GM21717 (cell line): Measurements from ENCODE around the gene OBSCN.

Source experiments
- ATAC-seq: cut with Tn5 transposase; IDR thresholded peaks from one replicate; pipeline ENCODE4 v1.9.1; 2021; ENCODE audit warnings: mild to moderate bottlenecking, moderate library complexity; ENCODE audit not compliant: unreplicated experiment

OBSCN gene

DNA sequence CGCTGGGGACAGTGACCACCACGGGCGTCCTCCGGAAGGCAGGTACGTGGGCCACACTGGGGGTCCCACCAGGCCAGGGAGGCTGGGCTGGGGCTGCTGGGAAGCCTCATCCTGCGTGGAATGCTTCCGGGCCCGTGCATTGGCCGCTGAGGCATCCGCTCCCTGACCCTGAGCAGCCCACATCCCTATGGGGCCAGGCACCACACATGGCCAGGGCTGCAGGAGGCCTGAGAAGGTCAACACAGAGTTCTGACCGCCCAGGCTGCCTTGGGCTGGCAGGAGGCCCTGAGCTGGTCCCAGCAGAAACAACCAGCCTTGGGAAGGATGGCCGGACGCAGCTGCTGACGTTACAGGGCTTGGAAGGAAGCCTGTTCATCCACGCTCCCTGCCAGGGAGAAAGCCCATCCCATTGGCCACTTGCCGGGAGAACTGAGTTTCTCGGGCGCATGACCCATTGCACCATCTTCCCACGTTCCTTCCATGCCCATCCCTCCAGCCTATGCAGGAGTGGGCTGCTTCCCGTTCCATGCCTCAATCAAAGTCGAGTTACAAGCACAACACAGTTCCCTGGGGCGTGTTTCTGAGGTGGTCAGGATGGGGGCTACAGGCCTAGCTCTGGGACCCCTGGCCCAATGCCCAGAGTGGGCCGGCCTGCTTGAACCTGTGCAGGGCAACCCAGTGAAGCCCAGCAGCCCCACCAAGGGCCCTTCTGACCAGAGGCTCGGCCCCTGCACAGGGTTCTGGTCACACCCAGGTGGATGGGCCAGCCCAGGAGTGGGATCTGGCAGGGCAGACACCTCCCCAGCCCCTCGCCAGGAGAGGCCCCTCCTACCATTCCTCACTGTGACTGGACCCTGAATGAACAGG lies 167.1 kb downstream of the OBSCN start:
- ATAC-seq = no peak

DNA sequence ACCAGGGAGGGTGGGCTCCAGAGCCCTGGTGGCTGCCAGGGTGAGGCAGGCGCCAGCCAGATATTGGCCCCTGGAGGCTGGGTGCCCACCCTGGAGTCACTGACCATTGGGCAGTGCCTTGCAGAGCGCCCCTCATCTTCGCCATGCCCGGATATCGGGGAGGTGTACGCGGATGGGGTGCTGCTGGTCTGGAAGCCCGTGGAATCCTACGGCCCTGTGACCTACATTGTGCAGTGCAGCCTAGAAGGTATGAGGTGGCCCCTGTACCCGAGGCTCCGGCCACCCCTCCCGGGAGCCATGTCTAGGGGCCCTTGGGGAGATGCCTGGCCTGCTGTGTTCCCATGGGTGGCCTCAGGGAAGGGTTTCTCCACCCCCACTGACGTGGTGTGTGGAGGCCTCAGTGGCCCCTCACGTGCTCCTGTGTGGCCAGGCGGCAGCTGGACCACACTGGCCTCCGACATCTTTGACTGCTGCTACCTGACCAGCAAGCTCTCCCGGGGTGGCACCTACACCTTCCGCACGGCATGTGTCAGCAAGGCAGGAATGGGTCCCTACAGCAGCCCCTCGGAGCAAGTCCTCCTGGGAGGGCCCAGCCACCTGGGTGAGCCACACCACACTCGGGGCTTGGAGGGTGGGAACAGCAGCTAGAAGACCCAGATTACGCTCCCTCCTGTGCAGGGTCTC lies 167.9 kb downstream of the OBSCN start:
- ATAC-seq = no peak

DNA sequence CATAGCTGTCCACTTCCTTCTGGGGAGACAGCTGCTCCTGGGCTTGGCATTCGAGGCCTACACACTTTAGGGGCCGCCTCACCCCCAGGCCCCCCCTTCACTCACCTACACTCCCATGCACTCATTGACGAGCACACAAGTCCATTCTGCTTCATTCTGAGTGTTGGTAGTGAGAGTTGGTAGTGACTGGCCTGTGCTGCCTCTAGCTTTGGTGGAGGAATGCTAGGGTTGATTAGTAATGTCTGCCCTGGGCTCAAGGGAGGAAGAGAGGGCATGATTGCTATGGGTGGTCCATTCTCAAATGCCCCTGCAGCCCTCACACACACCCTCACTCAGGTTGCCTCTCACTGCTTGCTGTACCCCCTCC lies 168.4 kb downstream of the OBSCN start:
- no peak for ATAC-seq

DNA sequence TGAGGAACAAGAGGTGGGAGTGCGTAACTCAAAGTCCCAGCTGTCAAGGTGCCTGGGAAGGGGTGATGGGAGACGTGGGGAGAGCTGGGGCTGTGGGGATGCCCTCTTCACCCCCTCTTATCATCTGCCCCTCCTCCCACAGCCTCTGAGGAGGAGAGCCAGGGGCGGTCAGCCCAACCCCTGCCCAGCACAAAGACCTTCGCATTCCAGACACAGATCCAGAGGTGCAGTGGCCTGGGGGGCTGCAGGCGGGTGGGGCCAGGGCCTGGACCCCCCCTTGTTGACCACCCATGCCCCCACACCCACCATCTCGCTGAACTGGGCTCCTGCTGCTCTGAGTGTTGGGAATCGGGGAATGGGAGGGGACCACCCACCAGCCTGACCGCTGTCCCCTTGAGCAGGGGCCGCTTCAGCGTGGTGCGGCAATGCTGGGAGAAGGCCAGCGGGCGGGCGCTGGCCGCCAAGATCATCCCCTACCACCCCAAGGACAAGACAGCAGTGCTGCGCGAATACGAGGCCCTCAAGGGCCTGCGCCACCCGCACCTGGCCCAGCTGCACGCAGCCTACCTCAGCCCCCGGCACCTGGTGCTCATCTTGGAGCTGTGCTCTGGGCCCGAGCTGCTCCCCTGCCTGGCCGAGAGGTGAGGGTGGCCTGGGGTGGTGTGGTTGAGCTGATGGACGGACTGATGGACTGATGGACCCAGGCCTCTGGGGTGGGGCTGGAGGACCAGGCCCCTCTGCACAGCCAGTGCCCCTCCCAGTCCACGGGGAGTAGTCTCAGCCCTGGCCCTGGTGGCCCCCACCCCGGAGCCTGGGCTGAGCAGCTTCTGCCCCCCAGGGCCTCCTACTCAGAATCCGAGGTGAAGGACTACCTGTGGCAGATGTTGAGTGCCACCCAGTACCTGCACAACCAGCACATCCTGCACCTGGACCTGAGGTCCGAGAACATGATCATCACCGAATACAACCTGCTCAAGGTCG lies 169.1 kb downstream of the OBSCN start:
- ATAC-seq = no peak

DNA sequence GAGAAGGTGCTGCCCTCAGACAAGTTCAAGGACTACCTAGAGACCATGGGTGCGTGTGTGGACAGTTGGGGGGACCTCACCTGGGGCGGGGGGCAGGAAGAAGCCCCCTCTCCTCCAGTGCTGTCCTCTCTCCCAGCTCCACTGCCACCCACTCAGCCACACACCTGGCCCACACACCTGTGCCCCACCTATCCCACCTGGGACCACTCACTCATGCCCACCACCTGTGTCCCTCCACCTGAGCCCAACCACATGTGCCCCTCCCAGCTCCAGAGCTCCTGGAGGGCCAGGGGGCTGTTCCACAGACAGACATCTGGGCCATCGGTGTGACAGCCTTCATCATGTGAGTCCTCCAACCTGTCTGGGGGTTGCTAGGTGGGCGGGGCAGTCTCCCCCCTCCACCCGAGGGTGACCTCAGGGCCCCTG lies 169.8 kb downstream of the OBSCN start:
- ATAC-seq = no peak

DNA sequence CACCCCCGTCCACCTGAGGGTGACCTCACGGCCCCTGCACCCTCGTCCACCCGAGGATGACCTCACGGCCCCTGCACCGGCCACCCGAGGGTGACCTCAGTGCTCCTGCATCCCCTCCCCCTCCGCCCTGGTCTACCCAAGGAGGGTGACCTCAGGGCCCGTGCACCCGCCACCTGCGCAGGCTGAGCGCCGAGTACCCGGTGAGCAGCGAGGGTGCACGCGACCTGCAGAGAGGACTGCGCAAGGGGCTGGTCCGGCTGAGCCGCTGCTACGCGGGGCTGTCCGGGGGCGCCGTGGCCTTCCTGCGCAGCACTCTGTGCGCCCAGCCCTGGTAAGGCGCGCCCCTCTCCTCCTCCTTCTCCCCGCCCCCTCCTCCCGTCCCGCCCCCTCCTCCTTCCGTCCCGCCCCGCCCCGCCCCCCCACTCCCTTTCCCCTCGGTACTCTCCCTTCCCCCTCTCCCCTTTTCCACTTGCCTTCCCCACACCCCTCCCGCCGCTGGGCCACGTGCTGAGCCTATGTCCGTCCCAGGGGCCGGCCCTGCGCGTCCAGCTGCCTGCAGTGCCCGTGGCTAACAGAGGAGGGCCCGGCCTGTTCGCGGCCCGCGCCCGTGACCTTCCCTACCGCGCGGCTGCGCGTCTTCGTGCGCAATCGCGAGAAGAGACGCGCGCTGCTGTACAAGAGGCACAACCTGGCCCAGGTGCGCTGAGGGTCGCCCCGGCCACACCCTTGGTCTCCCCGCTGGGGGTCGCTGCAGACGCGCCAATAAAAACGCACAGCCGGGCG lies 170.4 kb downstream of the OBSCN start:
- no peak for ATAC-seq

DNA sequence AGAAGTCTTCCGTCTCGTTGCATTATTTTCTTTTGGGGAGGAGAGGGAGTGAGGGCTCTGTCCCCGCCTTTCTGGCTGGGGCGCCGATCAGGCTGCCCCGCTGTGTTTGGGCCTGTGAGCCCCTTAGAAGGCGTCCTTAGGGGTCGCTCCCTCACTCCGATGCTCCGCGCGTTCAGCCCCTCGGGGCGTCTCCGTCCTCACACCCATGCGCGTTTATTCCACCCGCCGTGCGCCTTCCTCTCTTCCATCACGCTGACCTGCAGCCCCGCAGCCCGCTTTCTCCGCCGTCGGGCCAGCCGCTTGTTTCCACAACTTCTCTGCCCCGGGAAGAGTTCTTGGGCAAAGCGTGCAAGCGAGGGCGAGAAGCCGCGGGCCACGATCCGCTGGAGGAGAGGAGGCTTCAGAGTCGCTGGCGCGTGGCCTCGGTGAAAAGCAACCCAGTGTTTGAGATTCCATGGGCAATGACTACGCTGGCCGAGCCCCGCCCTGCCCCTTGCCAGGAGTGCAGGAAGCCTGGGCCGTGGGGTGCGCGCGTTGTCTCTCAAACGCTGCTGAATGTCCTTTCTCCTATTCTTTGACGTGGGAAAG lies 171.1 kb downstream of the OBSCN start:
- ATAC-seq = no peak

DNA sequence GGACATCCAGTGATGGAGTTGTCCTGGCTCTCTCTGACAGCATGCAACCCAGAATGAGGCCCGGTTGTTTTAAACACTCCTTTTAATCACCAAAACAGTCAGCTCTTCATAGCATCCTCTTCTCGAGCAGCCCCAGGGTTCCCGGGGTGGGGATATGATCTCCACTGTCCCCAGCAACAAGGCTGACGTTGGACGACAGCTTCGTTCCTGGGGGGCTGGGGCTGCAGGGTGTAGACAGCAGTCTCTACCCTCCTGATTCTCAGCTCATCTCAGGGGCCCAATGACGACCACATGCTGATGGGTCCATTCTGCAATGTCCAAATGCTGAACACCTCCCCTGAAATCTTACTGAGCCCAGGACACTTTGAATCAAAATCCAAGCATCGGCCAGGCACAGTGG lies 171.8 kb downstream of the OBSCN start:
- ATAC-seq = no peak

DNA sequence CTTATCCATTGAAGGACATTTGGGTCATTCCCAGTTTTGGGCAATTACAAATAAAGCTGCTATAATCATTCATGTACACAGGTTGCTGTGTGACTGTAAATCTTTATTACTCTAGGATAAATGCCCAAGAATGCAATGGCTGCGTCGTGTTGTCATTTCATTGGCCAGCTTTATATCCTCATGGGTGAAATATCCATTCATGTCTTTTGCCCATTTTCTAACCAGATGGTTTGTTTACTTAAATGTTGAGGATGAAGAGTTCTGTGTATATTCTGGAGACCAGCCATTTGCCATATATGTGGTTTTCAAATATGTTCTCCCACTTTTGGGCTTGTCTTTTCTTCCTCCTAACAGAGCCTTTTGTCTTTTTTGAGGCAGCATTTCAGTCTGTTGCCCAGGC lies 173.5 kb downstream of the OBSCN start:
- ATAC-seq = no peak

DNA sequence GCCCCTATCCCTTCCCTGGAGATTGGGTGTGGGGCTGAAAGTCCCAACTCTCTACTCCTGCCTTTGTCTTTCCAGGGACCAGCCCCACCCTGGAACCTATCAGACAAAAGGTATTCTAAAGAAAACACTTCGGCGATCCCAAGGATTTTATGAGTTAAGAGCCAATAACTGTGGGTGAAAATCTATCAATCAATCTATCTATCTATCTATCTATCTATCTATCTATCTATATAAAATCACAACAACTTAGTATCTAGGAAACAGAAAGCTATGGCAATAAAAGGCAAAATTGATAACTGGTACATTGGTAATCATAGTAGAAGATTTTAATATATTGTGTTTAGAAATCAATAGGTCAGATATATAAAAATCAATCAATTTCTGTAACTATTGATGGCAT lies 175.9 kb downstream of the OBSCN start:
- ATAC-seq = no peak

DNA sequence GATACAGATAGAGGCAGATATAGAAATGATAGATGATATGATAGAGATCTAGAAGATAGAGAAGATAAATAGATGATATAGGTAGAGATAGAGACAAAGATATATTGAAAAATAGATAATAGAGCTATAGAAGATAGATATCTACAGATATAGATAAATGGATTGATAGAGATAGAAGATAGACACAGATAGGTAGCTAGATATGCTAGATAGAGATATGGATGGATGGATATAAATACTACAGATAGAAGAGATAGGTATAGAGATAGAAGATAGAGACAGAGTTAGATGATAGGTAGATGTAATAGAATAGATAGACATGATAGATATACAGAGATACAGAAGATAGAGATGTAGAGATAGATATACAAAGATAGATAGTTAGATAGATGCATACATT lies 177.4 kb downstream of the OBSCN start:
- no peak for ATAC-seq

DNA sequence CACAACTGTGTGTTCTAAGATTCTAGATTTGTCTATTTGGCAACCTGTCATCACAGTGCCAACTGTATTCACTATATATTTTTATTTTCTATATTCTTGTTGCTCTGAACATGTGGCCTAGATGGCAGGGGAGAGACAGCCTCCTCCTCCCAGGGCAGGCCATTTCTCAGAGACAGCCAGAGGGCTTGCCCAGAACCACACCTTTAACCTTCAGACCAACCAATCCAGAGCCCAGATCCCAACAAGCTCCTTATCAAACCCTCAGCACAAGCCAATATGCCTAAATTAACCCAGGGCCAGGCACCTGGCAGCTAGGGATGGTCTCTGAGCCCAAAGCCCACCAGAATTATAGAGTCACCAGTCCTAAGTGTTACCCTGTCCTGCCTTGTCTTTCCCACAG lies 179.5 kb downstream of the OBSCN start:
- no peak for ATAC-seq

DNA sequence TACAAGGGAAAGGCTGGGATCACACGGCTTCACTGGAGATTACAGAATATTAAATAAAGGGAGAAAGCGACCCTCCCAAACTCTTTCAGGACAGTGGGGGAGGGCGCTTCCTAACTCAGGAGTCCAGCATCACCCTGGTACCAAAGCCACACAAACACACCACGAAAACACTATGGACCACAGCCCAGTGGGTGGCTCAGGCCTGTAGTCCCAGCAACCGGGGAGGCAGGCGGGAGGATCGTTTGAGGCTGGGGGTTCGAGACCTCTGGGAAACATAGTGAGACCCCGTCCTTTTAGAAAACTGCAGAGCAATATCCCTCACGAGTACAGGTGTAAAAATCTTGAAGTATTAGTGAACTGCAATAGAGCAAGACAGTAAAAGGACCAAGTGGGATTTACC lies 182.8 kb downstream of the OBSCN start:
- no peak for ATAC-seq

DNA sequence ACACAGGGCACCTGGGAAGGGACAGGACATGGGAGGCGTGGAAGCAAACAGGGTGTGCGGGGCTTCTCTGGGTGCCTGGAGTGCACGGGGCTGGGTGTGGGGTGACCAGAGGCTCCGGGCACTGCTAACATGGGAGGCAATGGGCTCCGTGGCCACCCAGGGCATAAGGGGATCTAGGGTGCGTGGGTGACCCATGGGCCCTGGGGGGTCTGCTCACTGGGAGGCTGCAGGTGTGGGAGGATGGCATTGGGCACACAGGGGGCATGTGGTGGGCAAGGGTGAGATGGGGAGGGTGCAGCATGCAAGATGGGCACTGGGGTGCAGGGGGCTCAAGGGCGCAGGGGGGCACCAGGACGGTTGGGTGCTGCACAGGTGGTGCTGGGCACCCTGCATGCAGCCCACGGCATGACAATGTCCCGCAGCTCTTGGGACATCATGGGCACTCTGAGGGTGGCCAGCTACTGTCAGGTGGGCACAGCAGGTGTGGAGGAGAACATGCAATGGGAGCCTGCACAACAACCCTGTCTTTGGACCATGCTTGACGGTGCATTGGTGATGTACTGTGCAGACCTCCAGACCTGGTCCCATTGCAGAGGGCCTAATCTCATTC lies 183.7 kb downstream of the OBSCN start:
- no peak for ATAC-seq

DNA sequence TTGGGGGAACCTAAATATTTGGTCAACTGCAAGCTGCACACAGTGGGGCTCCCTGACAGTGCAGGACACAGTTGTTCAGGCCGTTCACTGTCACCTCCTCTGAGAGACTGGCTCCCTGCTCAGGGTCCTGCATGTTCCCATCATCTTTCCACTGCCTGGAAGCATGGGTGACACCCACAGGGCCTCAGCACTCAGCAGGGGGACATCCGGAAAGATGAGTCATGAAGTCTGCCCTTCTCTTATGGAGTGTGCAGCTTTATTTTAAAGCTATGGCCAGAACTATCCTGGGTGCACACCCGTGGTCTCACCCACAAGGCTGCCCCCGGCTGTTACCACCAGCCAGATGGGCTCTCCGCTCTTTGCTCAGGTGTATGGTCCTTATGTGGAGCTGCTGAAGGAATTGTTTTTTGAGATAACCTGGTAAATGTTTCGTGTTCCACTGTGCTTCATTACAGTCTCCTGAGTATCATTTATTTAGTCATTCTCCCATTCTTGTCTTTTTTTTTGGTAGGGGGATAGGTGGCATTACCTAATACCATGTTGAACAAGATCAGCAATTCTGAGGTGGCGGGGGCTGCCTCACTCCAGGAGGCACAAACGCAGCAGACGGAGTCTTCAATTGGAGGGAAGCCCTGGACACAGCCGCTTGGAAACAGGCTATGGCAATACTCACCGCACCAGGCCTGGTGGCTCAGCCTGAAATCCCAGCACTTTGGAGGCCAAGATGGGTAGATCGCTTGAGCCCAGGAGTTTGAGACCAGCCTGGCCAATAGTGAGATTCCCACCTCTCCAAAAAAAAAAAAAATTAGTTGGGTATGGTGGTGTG lies 184.5 kb downstream of the OBSCN start:
- ATAC-seq = no peak

DNA sequence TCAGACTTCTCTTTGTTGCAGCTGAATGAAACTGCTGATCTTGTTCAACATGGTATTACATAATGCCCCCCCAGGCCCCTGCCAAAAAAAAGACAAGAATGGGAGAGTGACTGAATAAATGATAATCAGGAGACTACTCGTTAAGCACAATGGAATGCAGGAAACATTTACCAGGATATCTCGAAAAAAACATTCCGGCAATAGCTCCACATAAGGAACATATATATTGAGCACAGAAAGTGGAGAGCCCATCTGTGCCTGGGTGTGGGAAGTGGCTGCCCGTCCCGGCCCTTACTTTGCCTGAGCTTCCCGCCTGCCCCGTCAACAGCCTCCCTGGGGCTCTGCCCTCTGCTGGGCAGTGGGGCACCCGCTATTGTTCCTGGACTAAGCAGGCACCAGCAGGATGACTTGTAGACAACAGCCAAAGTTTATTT lies 185.4 kb downstream of the OBSCN start:
- no peak for ATAC-seq

DNA sequence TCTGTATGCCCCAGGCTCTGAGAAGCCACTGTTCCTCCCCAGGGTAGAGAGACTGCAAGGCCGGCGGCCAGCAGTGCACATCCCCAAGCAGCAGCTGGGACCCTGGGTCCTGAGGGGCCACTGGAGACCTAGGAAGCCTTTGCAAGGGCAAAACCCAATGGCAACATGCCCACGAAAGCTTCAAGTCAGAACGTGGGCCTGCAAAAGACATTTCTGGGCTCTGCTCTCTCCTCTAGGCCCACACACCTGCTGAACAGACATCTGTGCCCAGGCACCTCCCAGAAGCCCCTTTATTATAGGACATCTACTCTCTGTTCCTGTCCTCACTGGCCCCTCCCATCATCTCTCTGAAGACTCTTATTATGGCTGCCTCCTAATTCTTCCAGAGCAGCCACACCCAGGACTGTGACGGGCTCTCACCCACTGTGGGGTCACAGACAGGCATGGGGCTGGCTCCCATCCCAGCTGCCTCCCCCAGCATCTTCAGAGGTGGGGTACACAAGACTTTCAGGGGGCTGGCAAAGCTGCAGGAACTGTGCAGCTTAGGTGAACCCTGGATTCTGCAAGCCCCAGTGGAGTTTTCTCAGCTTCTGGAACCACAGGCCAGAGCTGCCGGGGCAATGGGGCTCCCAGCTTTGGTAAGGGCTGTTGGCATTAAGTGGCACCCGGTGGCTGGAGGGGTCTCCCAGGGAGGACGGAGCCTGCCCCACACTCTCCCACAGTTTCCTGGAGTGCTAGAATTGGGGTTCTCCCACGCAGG lies 186.1 kb downstream of the OBSCN start:
- no peak for ATAC-seq
